Measurements from ENCODE around the gene TLR10.

Gene TLR10

DNA sequence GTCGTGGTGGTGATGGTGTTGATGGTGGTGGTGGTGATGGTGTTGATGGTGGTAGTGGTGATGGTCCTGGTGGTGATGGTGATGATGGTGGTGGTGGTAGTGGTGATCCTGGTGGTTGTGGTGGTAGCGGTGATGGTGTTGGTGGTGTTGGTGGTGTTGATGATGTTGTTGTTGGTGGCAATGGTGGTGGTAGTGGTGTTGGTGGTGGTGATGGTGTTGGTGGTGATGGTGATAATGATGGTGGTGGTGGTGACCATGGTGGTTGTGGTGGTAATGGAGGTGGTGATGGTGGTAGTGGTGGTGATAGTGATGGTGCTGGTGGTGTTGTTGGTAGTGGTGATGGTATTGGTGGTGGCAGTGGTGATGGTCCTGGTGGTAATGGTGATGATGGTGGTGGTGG is 49.1 kb downstream of the TLR10 start:
- DNase-seq, result no peak

DNA sequence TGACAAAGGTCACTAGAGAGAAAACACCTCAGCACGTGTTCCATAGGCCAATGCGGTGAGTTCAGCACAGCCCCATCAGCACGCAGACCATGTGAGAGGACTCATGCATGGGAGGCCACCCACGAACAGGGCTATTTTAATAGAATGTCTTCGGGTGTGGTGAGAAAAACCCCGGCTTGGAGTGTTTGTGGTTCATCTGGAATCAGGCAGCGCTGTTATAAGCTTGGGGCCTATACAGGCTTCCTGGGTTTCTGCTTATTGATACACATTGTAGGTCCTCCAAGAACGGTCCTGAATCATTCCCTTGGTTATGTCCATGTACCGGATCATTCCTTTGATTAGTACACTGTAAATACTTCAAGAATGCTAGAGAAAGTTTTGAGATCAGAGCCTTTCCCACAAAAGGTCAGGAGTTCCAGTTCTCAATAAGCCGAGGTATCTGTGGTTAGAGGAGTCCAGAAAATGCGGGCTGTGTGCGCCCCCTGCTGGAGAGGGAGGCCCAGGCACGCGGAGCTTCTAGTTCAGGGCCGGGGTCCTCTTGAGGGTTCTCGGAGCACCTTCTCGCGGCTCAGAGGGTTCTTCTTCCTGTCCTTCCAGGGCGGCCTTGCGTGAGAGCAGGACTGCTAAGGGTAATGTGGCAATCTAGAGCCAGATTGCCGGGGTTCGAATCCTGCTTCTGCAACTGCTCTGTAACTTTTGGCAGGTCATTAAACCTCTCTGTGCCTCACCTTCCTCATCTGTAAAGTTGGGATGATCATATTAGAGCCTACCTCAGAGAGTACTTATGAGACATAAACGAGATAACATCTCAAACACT is 51.8 kb downstream of the TLR10 start:
- DNase-seq, result peak in 52 of 58 donors; percentile 1 to 84 (median 41)

DNA sequence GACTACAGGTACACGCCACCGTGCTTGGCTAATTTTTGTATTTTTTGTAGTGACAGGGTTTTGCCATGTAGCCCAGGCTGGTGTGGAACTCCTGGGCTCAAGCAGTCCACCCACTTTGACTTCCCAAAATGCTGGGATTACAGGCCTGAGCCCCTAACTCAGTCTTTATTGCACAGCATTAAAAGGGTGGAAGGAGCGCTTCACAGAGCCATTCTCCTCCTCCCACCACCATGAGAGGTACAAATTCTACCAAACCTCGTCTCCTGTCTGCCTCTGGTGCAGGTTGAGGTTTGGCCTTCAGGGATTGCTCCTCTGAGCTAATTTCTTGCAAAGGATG is 52.3 kb downstream of the TLR10 start:
- no peak for DNase-seq

DNA sequence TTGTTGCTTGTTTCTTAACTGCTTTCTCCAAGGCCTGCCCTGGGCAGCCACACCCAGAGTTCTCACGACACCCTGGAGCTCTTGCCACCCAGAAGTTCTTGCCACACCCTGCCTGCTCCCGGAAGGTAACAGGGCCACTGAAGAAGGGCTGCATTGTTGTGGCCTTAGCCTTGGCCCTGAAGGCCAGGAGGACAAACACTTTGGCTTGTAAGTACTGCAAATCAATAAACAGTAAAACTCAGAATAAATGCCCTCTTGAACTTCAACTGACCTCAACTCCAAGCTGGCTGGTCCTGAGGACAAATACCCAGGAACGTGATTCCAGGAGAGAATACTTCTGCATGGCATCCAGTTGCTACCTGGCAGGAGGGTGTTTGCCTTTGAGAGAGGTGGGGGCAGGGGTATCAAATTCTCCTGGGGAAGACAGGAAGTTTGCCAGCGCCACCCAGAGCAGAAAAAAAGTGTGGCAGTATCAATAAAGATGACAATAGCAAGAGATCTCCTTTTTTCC is 54.1 kb downstream of the TLR10 start:
- no peak for DNase-seq

DNA sequence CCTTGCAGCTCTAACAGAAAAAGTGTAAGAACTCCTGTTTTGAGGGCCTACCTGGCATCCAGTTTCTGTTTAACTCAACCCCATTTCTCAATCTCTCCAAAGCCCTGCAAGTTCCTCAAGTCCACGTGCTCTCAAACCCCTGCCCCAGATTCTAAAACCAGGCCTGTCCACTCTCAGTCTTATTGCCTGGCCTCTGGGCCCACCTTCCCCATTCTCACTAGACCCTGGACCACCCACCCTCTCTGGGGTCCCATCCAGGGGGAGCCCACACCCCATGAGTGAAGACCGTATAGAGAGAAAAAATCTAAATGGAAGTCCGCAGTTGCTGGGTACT is 58.3 kb downstream of the TLR10 start:
- no peak for DNase-seq

DNA sequence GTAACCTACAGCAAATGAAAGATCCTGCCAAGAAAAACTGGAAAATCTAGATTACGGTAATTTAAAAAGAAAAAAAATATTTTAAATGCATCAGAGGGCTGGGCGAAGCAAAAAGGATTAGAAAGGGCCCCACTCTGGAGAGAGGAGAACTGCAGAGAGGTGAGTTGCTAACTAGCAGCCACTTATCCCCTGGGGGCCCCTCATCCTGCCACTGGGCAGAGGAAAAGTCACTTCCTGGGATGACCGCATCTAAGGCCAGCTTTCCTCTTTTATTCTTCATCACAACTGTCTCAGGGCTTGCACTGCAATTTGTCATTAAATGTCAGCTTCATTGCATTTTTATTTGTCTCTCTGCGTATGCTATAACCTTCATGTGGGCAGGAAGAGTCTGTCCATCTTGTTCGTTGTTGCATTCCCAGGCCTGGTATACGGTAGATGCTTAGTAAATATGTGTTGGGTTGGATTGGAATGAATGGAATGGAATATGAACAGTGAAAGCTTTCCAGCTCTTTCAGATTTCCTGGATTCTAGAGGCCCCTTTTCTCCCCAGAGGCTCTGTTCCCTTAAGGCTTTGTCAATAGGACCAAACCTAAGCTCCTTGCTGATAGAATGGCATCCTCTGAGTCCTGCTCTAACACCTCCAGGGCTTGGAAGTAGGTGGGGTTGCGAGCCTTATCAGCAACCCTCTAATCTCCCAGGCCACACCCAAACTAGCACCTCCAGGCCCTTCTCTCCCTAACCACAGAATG is 58.9 kb downstream of the TLR10 start:
- no peak for DNase-seq

DNA sequence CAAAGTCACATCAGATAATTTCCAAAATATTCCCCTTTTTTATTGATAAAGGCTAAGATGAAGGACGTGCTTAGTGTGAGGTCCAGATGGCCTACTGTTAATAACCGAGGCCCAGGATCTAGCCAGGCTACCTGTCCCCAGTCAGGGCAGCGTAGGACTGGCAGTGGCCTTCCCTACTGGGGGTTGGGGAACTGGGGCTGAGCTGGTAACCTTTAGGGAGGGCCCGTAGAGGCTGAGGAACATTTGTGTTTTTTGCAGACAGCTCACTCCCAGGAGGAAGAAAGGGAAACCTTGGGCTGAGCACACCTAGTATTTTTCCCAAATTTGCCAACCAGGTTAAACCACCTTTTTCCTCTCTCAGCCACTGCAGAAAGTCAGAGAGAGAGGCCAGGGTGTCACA is 59.7 kb downstream of the TLR10 start:
- no peak for DNase-seq

Data from anterior cingulate cortex (tissue), 58 donors.